Measurements from ENCODE around the gene RBBP8. TPM values are rescaled to one million over a fixed set of nuclear protein-coding genes. Genes with fewer than 3 reads are reported as not detected.
A peak's percentile ranks its signal among the peaks of the same experiment; 100 is the strongest.

Gene RBBP8
- total and polyA plus RNA-seq, 12 donors: 8.0 to 34.7 (median 15.4) TPM

- no peak overlapping the region for H3K27ac ChIP-seq
- H3K9me3 ChIP-seq (replicated peaks in 1 of 3): no peaks in the 10 kb centered on the region
- no peaks in the 10 kb centered on the region for H3K27me3 ChIP-seq
- no peaks in the 10 kb centered on the region for H3K36me3 ChIP-seq (replicated peaks in 1 of 2)
- DNase-seq: no peak
- H3K4me3 ChIP-seq: no peak overlapping the region
- no peaks in the 10 kb centered on the region for H3K4me1 ChIP-seq (replicated peaks in 1 of 2)
- TF ChIP-seq CTCF (IDR thresholded peaks at IDR 0.05) (no peak), POLR2A (IDR thresholded peaks at IDR 0.05) (no peak)
- 93 to 100% (median 96%) methylated on average over 2 of the region's 2 CpGs for WGBS, 4 donors
- intact Hi-C loops (cut with DNase I): no loop called here
Measured at GRCh38 chr18:22924589-22924988, 8.5 kb upstream of the RBBP8 start.

DNA sequence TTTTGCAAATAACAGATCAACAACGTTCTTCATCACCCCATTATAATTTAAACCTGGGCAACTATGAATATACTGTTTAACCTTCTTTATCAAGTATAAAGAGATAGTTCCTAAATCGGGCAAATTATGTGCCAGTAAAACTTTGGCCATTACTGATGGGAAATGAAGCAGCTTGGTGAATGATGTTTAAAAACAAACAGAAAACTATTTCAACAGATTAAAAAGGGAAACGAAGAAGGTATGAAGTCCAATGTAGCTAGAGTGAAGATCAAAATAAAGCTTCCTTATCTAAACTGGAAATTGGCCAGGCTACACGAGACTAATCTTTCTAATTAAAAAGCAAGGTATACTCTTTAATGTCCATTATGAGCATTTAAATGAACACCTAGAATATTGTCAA is 6.7 kb upstream of the RBBP8 start:
- H3K4me3 ChIP-seq: no peak overlapping the region
- no peak for DNase-seq
- TF ChIP-seq CTCF (IDR thresholded peaks at IDR 0.05) (no peak), POLR2A (IDR thresholded peaks at IDR 0.05) (no peak)
- no peaks in the 10 kb centered on the region for H3K36me3 ChIP-seq (replicated peaks in 1 of 2)
- no peaks in the 10 kb centered on the region for H3K9me3 ChIP-seq (replicated peaks in 1 of 3)
- no peaks in the 10 kb centered on the region for H3K27me3 ChIP-seq
- intact Hi-C loops (cut with DNase I): no loop called here
- 57 to 66% (median 62%) methylated on average over 4 of the region's 4 CpGs for WGBS, 4 donors
- no peak overlapping the region for H3K27ac ChIP-seq
- no peaks in the 10 kb centered on the region for H3K4me1 ChIP-seq (replicated peaks in 1 of 2)

DNA sequence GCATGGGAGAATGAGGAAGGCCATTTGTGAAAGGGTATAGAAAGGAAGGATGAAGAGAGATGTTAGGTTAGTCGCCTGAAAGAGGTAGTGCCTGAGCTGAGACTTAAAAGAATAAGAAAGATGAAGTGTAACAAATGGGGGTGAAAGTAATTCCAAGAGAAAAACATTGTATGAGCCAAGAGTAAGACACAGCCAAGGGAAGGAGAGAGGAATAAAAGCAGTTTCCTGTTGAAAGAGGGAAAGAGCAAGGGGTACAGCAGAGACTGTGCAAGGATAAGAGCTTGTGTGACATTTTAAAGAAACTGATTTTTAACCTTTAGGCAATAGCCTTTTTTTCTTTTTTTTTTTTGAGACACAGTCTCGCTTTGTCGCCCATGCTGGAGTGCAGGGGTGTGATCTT is 4.8 kb upstream of the RBBP8 start:
- Histone ChIP-seq H3K36me3 (replicated peaks in 1 of 2) (no peaks in the 10 kb centered on the region), H3K4me3 (no peak overlapping the region), H3K9me3 (replicated peaks in 1 of 3) (no peaks in the 10 kb centered on the region), H3K27ac (no peak overlapping the region), H3K4me1 (replicated peaks in 1 of 2) (no peaks in the 10 kb centered on the region), H3K27me3 (no peaks in the 10 kb centered on the region)
- intact Hi-C loops (cut with DNase I): no loop called here
- 87 to 94% (median 92%) methylated on average over 3 of the region's 3 CpGs for WGBS, 4 donors
- TF ChIP-seq POLR2A (IDR thresholded peaks at IDR 0.05): no peak
- no peak for TF ChIP-seq CTCF (IDR thresholded peaks at IDR 0.05)
- no peak for DNase-seq

DNA sequence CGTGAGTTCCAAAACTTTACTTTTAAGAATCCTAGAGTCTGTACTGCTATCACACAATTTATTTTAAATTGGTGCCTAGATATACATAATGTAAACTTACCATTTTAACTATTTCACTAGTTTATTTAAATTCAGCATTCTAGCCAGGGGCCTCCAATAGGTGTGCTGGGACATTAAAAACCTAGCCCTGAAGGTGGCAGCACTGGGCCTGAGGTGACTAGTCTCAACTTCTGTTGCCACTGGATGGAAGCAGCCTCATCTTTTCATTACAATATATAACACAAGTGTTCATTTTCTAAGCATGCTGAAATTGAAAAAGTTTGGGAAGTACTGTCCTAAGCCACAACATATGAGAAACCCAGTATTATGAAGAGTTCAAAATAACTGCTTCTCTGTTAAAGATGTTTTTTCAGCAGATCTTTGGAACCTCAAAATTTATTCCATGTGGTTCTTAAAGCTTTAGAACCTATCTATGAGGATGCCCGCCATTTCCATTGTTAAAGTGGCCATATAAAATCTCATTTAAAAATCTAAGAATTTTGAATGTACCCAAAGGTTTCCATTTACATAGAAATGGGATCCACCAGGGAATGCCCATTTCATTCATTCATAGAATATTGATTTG is 2.9 kb upstream of the RBBP8 start:
- H3K4me3 ChIP-seq: no peak overlapping the region
- H3K4me1 ChIP-seq (replicated peaks in 1 of 2): peaks cover 0 to 7% of the 10 kb centered on the region in 2 donors
- H3K36me3 ChIP-seq (replicated peaks in 1 of 2): no peaks in the 10 kb centered on the region
- TF ChIP-seq POLR2A (IDR thresholded peaks at IDR 0.05) (no peak), CTCF (IDR thresholded peaks at IDR 0.05) (peak; percentile 61 to 76 (median 68))
- peak; percentile 68 to 92 (median 84) for DNase-seq
- no peak overlapping the region for H3K27ac ChIP-seq
- WGBS, 4 donors: 76 to 91% (median 84%) methylated on average over 2 of the region's 2 CpGs
- intact Hi-C loops (cut with DNase I): loop anchor here (5.0 to 10.0 kb wide), 2 partner anchors 52 to 55 kb away; no protein-coding TSS in a partner anchor
- H3K27me3 ChIP-seq: no peaks in the 10 kb centered on the region
- H3K9me3 ChIP-seq (replicated peaks in 1 of 3): no peaks in the 10 kb centered on the region

Data from adrenal gland (tissue), 12 donors.